ENCODE data around the gene NHLRC4. TPM values are rescaled to one million over a fixed set of nuclear protein-coding genes. Genes with fewer than 3 reads are reported as not detected.
A peak's percentile ranks its signal among the peaks of the same experiment; 100 is the strongest.

Gene NHLRC4
- total and polyA plus RNA-seq, 2 of the 4 experiments (the other 2 are of a cell fraction), result 0.72 to 0.84 TPM

- in situ Hi-C loops (cut with MboI; ENCODE audit: low sequenced_read_pairs) (no loop called here), intact Hi-C loops (cut with micrococcal nuclease) (no loop called here), dilution Hi-C loops (cut with HindIII; ENCODE audit: low sequenced_read_pairs, unreplicated experiment) (no loop called here)
- Histone ChIP-seq H4K8ac (ENCODE audit: low read depth in 2 of 2, low read length in 2 of 2) (no peak overlapping the region), H2AK9ac (replicated peaks; ENCODE audit: low read depth, low read length, poor library complexity) (peak overlapping the region; percentile 65), H2BK120ac (ENCODE audit: low read depth, low read length) (no peak overlapping the region), H2BK15ac (ENCODE audit: low read depth, low read length) (no peak overlapping the region), H3K4me3 (ENCODE audit: insufficient read depth, low read depth, low read length) (no peak overlapping the region), H3K4ac (ENCODE audit: low read depth, low read length) (no peak overlapping the region), H3K23ac (ENCODE audit: low read depth, low read length) (no peak overlapping the region), H3K4me2 (ENCODE audit: low read depth, low read length) (no peak overlapping the region), H3K9ac (ENCODE audit: low read depth, low read length) (no peak overlapping the region), H4K91ac (ENCODE audit: insufficient read depth, low read depth, low read length) (no peak overlapping the region), H3K14ac (replicated peaks; ENCODE audit: low read depth, low read length) (no peak overlapping the region), H3K4me1 (ENCODE audit: control insufficient read depth, insufficient read depth, low read length) (0 out of 2 replicates have a peak, but pooled peaks cover 3% of the 10 kb centered on the region), H3K18ac (ENCODE audit: low read depth, low read length) (no peak overlapping the region), H4K20me1 (ENCODE audit: insufficient read depth, low read length) (peaks cover 9% of the 10 kb centered on the region; the same call in 1 of the 2 replicates), H3K27me3 (ENCODE audit: control insufficient read depth, insufficient read depth, low read length) (peaks cover 47% of the 10 kb centered on the region), H3K56ac (ENCODE audit: extremely low read depth, insufficient read depth, low read length) (no peak overlapping the region), H3K36me3 (ENCODE audit: control insufficient read depth, insufficient read depth, low read length) (peaks cover 3% of the 10 kb centered on the region; the same call in 1 of the 2 replicates), H3K9me1 (ENCODE audit: insufficient read depth, low read length) (no peaks in the 10 kb centered on the region; the same call in 1 of the 2 replicates), H2AFZ (replicated peaks; ENCODE audit: low read length, poor library complexity) (peak overlapping the region; percentile 7), H2AK5ac (ENCODE audit: low read depth, low read length) (no peak overlapping the region), H2BK20ac (ENCODE audit: low read depth, low read length) (no peak overlapping the region), H2BK5ac (ENCODE audit: low read depth, low read length, poor library complexity, severe bottlenecking) (no peak overlapping the region), H3K27ac (ENCODE audit: insufficient read depth, low read length) (no peak overlapping the region), H3K9me3 (ENCODE audit: control insufficient read depth, insufficient read depth, low read length) (no peaks in the 10 kb centered on the region), H3K79me1 (ENCODE audit: low read depth in 1 of 2, low read length in 2 of 2) (no peaks in the 10 kb centered on the region; a peak in 1 of 4 replicates), H4K5ac (ENCODE audit: low read depth, low read length) (no peak overlapping the region)
- POLR2A ChIA-PET (ENCODE audit: unreplicated experiment), result no interaction called here
- TF ChIP-seq ELK1 (IDR thresholded peaks at IDR 0.05; ENCODE audit: borderline replicate concordance, low read depth, low read length) (no peak), USF2 (IDR thresholded peaks at IDR 0.05; ENCODE audit: low read depth, low read length) (no peak), NFE2L2 (IDR thresholded peaks at IDR 0.05; ENCODE audit: low read depth, low read length) (no peak), RFX5 (IDR thresholded peaks at IDR 0.05; ENCODE audit: low read depth, low read length) (no peak), BHLHE40 (IDR thresholded peaks at IDR 0.05; ENCODE audit: low read depth, low read length) (no peak), FOS (IDR thresholded peaks at IDR 0.05; ENCODE audit: low read depth, low read length) (no peak), RCOR1 (IDR thresholded peaks at IDR 0.05; ENCODE audit: insufficient replicate concordance, low read length) (no peak), MAFK (IDR thresholded peaks at IDR 0.05; ENCODE audit: low read depth, low read length) (no peak)
- TF ChIP-seq, protein P1, sequence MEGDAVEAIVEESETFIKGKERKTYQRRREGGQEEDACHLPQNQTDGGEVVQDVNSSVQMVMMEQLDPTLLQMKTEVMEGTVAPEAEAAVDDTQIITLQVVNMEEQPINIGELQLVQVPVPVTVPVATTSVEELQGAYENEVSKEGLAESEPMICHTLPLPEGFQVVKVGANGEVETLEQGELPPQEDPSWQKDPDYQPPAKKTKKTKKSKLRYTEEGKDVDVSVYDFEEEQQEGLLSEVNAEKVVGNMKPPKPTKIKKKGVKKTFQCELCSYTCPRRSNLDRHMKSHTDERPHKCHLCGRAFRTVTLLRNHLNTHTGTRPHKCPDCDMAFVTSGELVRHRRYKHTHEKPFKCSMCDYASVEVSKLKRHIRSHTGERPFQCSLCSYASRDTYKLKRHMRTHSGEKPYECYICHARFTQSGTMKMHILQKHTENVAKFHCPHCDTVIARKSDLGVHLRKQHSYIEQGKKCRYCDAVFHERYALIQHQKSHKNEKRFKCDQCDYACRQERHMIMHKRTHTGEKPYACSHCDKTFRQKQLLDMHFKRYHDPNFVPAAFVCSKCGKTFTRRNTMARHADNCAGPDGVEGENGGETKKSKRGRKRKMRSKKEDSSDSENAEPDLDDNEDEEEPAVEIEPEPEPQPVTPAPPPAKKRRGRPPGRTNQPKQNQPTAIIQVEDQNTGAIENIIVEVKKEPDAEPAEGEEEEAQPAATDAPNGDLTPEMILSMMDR (conservative IDR thresholded peaks at IDR 0.05; ENCODE audit: low read depth, low read length), result no peak
- DNase-seq, result no peak
- WGBS, 2 experiments (ENCODE audit: extremely low coverage in 2 of 2, insufficient read length in 1 of 2), result 82% methylated on average over 13 of the region's 23 CpGs; no CpG with 5 or more reads in 1 of the 2 experiments
- ATAC-seq (ENCODE audit: low read depth), result no peak
- no TSS peak for BruUV-seq (replicated peaks)
- CTCF ChIA-PET, result no interaction called here
Measured at GRCh38 chr16:557463-558297, 9.1 kb upstream of the NHLRC4 start.
